Natural killer cell treated with Interleukin-12 subunit alpha and Interleukin-12 subunit beta and Interleukin-15 and Interleukin-18, amount 100 ng/mL, for 72 hours (primary cell): ENCODE data around the gene KRTAP4-5. TPM values are rescaled to one million over a fixed set of nuclear protein-coding genes. Genes with fewer than 3 reads are reported as not detected.
"Not testable (repeated sequence)": the region's sequence is repeated elsewhere in the genome, so short reads cannot be mapped to it uniquely, and the experiment has no call there.

Experiments
- ATAC-seq, 2 donors: fragments of 150-1000 bp; cut with Tn5 transposase in 1 of 2; sonication (Bioruptor Pico), chemical (Tn5 transposase) in 1 of 2; 2 replicates each; pipeline ENCODE4 v1.10.0; 2021
- DNase-seq: peaks from one replicate; pipeline ENCODE4 v3.0.0; 2022; ENCODE audit warnings: low spot score
- H3K27ac Mint-ChIP-seq, 2 donors: 1 replicate in 1 of 2; 2 replicates in 1 of 2; pipeline ENCODE4 v1.8.0; 2022; ENCODE audit warnings: mixed read lengths in 2 of 2, mild to moderate bottlenecking in 1 of 2, moderate library complexity in 1 of 2
- H3K27me3 Mint-ChIP-seq, 2 donors: 1 replicate in 1 of 2; 2 replicates in 1 of 2; pipeline ENCODE4 v1.8.0; 2022; ENCODE audit warnings: mixed read lengths in 2 of 2
- H3K36me3 Mint-ChIP-seq: one replicate; pipeline ENCODE4 v1.8.0; 2022; ENCODE audit warnings: mixed read lengths
- H3K4me1 Mint-ChIP-seq, 2 donors: 1 replicate in 1 of 2; 2 replicates in 1 of 2; pipeline ENCODE4 v1.8.0; 2022; ENCODE audit warnings: low read depth in 2 of 2, mixed read lengths in 2 of 2, mild to moderate bottlenecking in 1 of 2
- H3K4me3 Mint-ChIP-seq: one replicate; pipeline ENCODE4 v1.8.0; 2022; ENCODE audit warnings: mixed read lengths
- H3K9me3 Mint-ChIP-seq: 2 replicates; pipeline ENCODE4 v1.8.0; 2022; ENCODE audit warnings: mixed read lengths
- total RNA-seq, 2 donors: library from RNA; stranded (reverse); gene quantifications; one replicate each; pipeline ENCODE4 v1.2.3, GENCODE V29; 2022

The KRTAP4-5 gene
- total RNA-seq, 2 donors from 2014 or later: not detected

DNA sequence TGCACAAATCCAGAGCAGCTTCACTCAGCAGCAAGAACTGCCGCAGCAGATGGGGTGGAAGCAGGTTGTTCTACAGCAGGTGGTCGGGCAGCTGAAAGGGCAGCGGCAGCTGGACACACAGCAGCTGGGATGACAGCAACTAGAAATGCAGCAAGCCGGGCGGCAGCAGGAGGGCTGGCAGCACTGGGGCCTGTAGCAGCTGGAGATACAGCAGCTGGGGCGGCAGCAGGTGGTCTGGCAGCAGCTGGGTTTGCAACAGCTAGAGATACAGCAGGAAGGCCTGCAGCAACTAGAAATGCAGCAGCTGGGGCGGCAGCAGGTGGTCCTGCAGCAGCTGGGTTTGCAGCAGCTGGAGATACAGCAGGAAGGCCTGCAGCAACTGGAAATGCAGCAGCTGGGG is 17.9 kb upstream of the KRTAP4-5 start:
- no peak for ATAC-seq
- no peaks in the 10 kb centered on the region for H3K4me1 Mint-ChIP-seq
- H3K36me3 Mint-ChIP-seq: no peaks in the 10 kb centered on the region
- H3K27me3 Mint-ChIP-seq: peaks cover 15 to 16% of the 10 kb centered on the region in 2 donors
- H3K4me3 Mint-ChIP-seq: no peak overlapping the region
- DNase-seq: no peak
- no peak overlapping the region for H3K27ac Mint-ChIP-seq
- no peaks in the 10 kb centered on the region for H3K9me3 Mint-ChIP-seq

DNA sequence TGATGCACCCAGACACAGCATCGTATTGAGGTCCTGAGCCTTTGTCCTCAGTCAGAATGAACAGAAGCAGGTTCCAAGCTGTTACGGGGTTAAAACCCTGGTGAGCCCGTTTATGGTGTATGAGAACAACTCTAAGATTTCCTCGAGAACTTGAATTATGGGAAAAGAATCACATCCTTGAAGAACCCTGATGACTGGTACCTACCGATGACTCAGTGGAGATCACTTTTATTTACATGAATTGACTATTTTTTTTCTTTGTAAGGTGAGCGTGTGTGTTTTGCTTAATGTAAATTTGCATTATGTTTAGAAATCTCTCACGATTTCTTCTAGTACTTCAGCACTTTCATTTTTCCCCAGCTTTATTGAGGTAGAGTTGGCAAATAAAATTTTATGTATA is 14.2 kb upstream of the KRTAP4-5 start:
- ATAC-seq: no peak
- H3K4me1 Mint-ChIP-seq: no peaks in the 10 kb centered on the region
- no peaks in the 10 kb centered on the region for H3K36me3 Mint-ChIP-seq
- peaks cover 10 to 12% of the 10 kb centered on the region in 2 donors for H3K27me3 Mint-ChIP-seq
- H3K27ac Mint-ChIP-seq: no peak overlapping the region
- DNase-seq: no peak
- H3K9me3 Mint-ChIP-seq: no peaks in the 10 kb centered on the region
- H3K4me3 Mint-ChIP-seq: no peak overlapping the region

DNA sequence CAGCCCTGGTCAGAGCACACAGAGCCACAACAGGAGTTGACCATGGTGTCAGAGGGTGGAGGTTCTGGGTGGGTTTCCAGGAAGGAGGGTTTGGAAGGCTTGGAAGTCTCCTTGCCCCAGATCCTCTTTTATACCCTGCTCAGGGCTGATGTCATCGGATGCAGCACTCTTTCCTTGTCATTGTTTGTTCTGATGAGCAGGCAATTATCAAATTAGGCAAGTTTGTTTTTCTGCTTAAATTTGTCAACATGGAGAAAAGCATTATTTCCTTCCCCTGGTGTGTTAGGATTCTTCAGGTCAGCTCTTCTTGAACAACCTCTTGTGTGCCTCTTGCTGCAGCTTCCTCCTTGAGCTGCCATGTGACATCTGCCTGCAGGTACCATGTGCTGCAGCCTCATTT is 11.0 kb upstream of the KRTAP4-5 start, which contains the start of gene KRTAP4-4:
KRTAP4-4 (minus strand) TSS at position 101 of the 400 bp plus-strand sequence; CDS start at position 44, 57 bp downstream.
- no peak within 1 kb of the TSS for H3K27ac Mint-ChIP-seq
- H3K27me3 Mint-ChIP-seq: peaks cover 27 to 41% of the 10 kb centered on the region in 2 donors
- ATAC-seq (no peak), DNase-seq (no peak)
- no peaks in the 10 kb centered on the region for H3K4me1 Mint-ChIP-seq
- H3K4me3 Mint-ChIP-seq: no peak within 1 kb of the TSS
- H3K9me3 Mint-ChIP-seq: no peaks in the 10 kb centered on the region
- H3K36me3 Mint-ChIP-seq: no peaks in the 10 kb centered on the region

DNA sequence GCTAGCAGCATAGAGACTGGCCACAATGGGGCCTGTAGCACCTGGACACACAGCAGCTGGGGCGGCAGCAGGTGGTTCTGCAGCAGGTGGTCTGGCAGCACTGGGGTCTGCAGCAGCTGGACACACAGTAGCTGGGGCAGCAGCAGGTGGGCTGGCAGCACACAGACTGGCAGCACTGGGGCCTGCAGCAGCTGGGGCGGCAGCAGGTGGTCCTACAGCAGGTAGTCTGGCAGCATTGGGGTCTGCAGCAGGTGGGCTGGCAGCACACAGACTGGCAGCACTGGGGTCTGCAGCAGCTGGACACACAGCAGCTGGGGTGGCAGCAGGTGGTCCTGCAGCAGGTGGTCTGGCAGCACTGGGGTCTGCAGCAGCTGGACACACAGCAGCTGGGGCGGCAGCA is 10.6 kb upstream of the KRTAP4-5 start:
- not testable (repeated sequence) for H3K9me3 Mint-ChIP-seq, H3K4me1 Mint-ChIP-seq, H3K36me3 Mint-ChIP-seq, H3K4me3 Mint-ChIP-seq, ATAC-seq, DNase-seq, H3K27ac Mint-ChIP-seq
- peaks cover 29 to 46% of the 10 kb centered on the region in 2 donors for H3K27me3 Mint-ChIP-seq

DNA sequence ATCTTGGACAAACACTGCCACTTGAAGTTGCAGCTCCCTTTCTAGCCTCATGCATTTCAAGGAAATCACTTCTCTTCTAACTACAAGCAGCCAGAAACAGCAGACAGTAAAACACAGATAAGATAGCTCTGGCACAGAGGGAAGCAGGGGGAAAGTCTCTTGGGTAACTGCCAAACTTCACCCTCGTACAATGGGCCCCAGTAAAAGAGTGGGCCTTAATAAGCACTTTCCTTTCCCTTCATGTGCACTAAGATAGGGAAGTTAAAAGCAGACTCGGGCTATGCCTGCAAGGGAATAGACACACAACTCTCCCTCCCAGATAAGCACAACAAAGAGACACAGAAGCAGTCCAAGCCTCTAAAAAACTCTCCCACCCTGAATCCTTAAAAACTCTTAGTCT is 4.2 kb upstream of the KRTAP4-5 start:
- peaks cover 34 to 62% of the 10 kb centered on the region in 2 donors for H3K27me3 Mint-ChIP-seq
- no peak overlapping the region for H3K27ac Mint-ChIP-seq
- ATAC-seq (no peak), DNase-seq (no peak)
- H3K4me1 Mint-ChIP-seq: no peaks in the 10 kb centered on the region
- no peak overlapping the region for H3K4me3 Mint-ChIP-seq
- no peaks in the 10 kb centered on the region for H3K36me3 Mint-ChIP-seq
- no peaks in the 10 kb centered on the region for H3K9me3 Mint-ChIP-seq

DNA sequence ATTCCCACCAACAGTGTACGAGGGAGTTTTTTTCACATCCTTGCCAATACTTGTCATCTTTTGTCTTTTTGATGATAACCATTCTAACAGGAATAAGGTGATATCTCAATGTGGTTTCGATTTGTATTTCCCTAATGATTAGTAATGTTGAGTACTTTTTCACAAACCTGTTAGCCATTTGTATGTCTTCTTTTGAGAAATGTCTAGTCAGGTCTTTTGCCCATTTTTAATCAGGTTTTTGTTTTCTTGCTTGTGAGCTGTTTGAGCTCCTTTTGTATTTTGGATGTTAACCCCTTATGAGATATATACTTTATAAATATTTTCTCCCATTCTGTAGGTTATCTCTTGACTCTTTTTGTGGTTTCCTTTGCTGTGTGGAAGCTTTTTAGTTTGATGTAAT is 1.9 kb upstream of the KRTAP4-5 start:
- DNase-seq (no peak), ATAC-seq (no peak)
- Mint-ChIP-seq H3K27me3 (peaks cover 32 to 54% of the 10 kb centered on the region in 2 donors), H3K9me3 (no peaks in the 10 kb centered on the region), H3K27ac (no peak overlapping the region), H3K36me3 (no peaks in the 10 kb centered on the region), H3K4me3 (no peak overlapping the region), H3K4me1 (no peaks in the 10 kb centered on the region)

DNA sequence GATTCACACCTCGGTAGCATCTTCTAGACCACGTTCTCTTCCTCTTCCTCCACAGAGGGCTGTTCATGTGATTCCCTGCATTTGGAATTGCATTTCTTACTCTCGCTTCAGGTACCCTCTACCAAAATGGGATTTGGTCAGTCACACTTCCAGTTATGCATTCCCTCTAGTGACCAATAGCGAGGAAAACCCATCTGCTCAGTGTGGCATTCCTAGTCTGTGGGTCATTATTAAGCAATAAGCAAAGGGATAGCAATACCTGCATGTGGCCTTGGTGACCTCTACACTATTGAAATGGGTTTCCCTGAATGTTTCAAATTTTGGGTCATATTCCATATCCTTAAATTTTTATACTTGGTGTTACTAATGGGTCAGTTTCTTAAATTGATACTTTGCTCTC is 401 bp upstream of the KRTAP4-5 start:
- peaks cover 28 to 50% of the 10 kb centered on the region in 2 donors for H3K27me3 Mint-ChIP-seq
- no peaks in the 10 kb centered on the region for H3K36me3 Mint-ChIP-seq

DNA sequence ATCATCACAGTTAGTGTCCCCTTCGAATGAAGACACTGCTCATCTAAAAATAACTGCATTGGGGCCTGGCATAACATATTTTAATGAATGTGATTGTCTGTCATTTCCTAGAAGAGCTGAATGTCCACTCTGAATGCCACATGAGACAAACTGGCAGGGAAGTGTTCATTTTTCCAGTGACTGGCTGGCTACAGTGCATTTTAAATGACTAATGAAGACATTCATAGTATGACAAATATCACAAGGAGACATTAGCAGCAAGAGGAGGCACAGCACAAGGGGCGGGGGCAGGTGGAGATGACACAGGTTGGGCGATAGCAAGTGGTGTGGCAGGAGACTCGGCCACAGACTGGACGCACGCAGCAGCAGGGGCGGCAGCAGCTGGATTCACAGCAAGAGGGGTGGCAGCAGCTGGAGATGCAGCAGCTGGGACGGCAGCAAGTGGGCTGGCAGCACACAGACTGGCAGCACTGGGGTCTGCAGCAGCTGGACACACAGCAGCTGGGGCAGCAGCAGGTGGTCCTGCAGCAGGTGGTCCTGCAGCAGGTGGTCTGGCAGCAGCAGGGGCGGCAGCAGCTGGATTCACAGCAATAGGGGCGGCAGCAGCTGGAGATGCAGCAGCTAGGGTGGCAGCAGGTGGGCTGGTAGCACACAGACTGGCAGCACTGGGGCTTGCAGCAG is 514 bp downstream of the KRTAP4-5 start:
- H3K27me3 Mint-ChIP-seq: peaks cover 27 to 47% of the 10 kb centered on the region in 2 donors
- not testable (repeated sequence) for ATAC-seq, DNase-seq, H3K4me3 Mint-ChIP-seq, H3K9me3 Mint-ChIP-seq, H3K4me1 Mint-ChIP-seq, H3K36me3 Mint-ChIP-seq, H3K27ac Mint-ChIP-seq

More for the DNA sequence above, 401 bp upstream of the KRTAP4-5 start:
- no peak overlapping the region for H3K4me3 Mint-ChIP-seq
- no peaks in the 10 kb centered on the region for H3K4me1 Mint-ChIP-seq
- no peaks in the 10 kb centered on the region for H3K9me3 Mint-ChIP-seq
- DNase-seq (no peak), ATAC-seq (no peak)
- H3K27ac Mint-ChIP-seq: no peak overlapping the region

DNA sequence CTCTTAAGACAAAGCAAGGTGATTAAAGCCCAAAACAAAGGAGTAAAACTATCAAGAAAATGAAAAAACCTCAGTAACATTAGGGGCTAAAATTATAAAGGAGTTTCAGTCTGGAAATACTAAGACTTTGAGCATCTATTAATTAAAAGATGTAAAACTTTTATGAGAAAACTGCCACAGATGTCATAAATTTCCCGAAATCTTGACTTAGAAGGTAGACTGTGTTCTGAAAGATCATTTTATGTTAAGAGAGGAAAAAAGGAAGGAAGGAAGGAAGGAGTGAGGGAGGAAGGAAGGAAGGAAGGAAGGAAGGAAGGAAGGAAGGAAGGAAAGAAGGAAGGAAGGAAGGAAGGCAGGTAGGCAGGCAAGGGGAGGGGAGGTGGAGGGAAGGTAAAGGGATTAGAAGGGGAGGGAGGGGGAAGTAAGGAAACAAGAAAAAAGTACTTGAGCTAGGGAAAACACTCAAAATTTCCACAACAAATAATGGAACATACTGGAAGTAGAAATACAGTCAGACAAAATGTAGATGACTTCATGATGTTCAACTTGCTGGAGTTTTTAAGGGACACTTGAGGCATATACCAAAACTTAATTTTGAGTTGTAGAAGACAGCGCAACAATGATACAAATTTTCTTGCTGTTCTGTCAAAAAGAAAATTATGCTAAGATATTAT is 2.0 kb downstream of the KRTAP4-5 start:
- Mint-ChIP-seq H3K27me3 (peaks cover 22 to 43% of the 10 kb centered on the region in 2 donors), H3K27ac (no peak overlapping the region), H3K36me3 (peaks cover 10% of the 10 kb centered on the region), H3K9me3 (peaks cover 5% of the 10 kb centered on the region), H3K4me1 (no peaks in the 10 kb centered on the region), H3K4me3 (no peak overlapping the region)
- DNase-seq (no peak), ATAC-seq (no peak)

DNA sequence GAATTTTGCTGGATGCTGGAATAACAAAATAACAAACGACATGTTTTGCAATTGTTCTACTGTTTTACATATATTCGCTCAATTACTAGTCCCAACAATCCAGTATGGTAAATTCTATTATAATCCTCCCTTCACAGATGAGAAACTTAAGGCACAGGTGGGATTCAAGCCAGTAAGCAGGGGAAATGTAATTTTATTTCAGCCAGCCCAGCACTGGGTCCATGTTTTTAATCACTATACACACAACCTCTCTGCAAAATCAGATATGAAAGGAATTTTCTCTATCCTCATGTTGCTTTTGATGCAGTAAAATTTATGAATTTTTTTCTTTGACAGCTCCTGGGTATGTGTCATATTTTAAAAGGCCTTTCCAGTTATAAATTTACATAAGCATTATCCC is 4.4 kb downstream of the KRTAP4-5 start:
- no peaks in the 10 kb centered on the region for H3K4me1 Mint-ChIP-seq
- peaks cover 22% of the 10 kb centered on the region for H3K36me3 Mint-ChIP-seq
- no peak overlapping the region for H3K27ac Mint-ChIP-seq
- no peak for ATAC-seq
- DNase-seq: no peak
- H3K9me3 Mint-ChIP-seq: peaks cover 8% of the 10 kb centered on the region
- H3K4me3 Mint-ChIP-seq: no peak overlapping the region
- H3K27me3 Mint-ChIP-seq: peaks cover 24 to 56% of the 10 kb centered on the region in 2 donors

DNA sequence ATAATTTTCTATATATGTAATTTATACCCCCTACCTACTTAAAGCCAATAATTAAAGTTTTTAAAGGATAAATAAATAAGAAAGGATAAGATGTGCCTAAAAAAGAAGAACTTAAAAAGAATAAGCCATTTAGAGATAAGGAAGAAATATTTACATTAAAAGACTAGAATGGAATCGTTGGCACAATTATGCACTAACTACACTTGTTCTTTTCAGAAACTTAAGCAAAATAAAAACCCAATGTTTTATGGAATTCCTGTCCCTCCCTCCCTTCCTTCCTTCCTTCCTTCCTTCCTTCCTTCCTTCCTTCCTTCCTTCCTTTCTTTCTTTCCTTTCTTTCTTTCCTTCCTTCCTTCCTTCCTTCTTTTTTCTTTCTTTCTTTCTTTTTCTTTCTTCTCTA is 4.8 kb downstream of the KRTAP4-5 start:
- peaks cover 24 to 58% of the 10 kb centered on the region in 2 donors for H3K27me3 Mint-ChIP-seq
- H3K27ac Mint-ChIP-seq: no peak overlapping the region
- no peak overlapping the region for H3K4me3 Mint-ChIP-seq
- DNase-seq (no peak), ATAC-seq (no peak)
- H3K36me3 Mint-ChIP-seq: peaks cover 23% of the 10 kb centered on the region
- H3K9me3 Mint-ChIP-seq: peaks cover 8% of the 10 kb centered on the region
- no peaks in the 10 kb centered on the region for H3K4me1 Mint-ChIP-seq

DNA sequence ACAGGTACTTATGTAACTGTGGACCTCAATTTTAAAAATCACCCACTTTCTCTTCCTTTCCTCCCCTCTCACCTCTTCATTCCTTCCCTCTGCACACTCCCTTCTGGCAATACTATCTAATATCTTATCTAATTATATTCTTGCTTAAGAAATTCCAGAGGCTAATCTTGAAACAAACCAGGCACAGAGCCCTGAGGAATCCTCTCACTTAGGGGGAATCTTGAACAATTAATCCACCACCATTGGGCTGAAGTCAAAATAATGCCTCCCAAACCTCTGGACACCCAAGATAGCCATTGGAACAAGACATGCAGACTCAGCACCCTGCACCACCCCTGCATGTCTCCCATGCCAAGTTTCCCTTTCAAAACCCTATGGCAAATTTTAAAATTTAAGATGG is 8.3 kb downstream of the KRTAP4-5 start:
- Mint-ChIP-seq H3K36me3 (peaks cover 29% of the 10 kb centered on the region), H3K4me1 (no peaks in the 10 kb centered on the region), H3K4me3 (no peak overlapping the region), H3K9me3 (peaks cover 12% of the 10 kb centered on the region), H3K27ac (no peak overlapping the region), H3K27me3 (peaks cover 25 to 67% of the 10 kb centered on the region in 2 donors)
- no peak for ATAC-seq
- DNase-seq: no peak

DNA sequence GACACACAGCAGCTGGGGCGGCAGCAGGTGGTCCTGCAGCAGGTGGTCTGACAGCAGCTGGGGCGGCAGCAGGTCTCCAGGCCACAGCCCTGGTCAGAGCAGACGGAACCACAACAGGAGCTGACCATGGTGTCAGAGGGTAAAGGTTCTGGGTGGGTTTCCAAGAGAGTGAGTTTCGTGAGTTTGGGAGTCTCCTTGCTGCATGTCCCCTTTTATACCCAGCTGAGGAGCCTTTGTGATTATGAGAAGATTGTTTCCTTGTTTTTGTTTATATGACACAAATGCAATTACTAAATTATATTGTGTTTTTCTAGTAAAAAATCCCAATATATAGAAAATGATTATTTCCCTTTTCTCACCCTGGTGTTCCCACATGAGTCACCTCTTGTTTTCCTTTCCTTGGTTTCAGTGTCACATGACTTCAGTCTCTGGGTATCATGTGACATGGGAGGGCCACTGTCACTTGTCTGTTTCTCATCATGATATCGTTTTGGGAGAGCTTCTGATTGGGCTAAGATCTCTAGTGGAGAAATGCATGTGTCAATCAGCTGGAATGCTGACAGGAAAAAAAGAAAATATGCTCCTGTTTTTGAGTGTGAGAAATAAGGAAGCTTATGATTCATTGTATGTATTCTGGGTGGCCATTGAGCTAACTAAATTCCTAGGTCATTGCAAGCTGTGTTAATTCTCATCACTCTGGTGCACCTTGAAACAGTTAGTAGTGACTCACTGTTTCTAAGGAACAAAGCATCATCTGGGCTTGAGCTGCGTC is 9.1 kb downstream of the KRTAP4-5 start, which contains the start of gene KRTAP4-6:
KRTAP4-6 (minus strand) TSS at position 185 of the 772 bp plus-strand sequence; CDS start at position 128, 57 bp downstream.
- H3K4me1 Mint-ChIP-seq: no peaks in the 10 kb centered on the region
- no peak within 1 kb of the TSS for H3K27ac Mint-ChIP-seq
- H3K4me3 Mint-ChIP-seq: no peak within 1 kb of the TSS
- H3K27me3 Mint-ChIP-seq: peaks cover 25 to 61% of the 10 kb centered on the region in 2 donors
- DNase-seq: no peak
- peaks cover 29% of the 10 kb centered on the region for H3K36me3 Mint-ChIP-seq
- peaks cover 12% of the 10 kb centered on the region for H3K9me3 Mint-ChIP-seq
- no peak for ATAC-seq

DNA sequence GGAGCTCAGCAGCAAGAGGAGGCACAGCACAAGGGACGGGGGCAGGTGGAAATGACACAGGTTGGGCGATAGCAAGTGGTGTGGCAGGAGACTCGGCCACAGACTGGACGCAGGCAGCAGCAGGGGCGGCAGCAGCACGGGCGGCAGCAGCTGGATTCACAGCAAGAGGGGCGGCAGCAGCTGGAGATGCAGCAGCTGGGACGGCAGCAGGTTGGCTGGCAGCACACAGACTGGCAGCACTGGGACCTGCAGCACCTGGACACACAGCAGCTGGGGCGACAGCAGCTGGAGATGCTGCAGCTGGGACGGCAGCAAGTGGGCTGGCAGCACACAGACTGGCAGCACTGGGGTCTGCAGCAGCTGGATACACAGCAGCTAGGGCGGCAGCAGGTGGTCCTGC is 9.8 kb downstream of the KRTAP4-5 start:
- H3K27me3 Mint-ChIP-seq: peaks cover 25 to 56% of the 10 kb centered on the region in 2 donors
- not testable (repeated sequence) for H3K27ac Mint-ChIP-seq

More for the DNA sequence above, 9.8 kb downstream of the KRTAP4-5 start:
- Mint-ChIP-seq H3K36me3 (peaks cover 29% of the 10 kb centered on the region), H3K9me3 (peaks cover 12% of the 10 kb centered on the region)
- not testable (repeated sequence) for H3K4me3 Mint-ChIP-seq, ATAC-seq, H3K4me1 Mint-ChIP-seq, DNase-seq
